Measurements from ENCODE around the gene NUP153.
"Not testable (repeated sequence)": the region's sequence is repeated elsewhere in the genome, so short reads cannot be mapped to it uniquely, and the experiment has no call there.

Gene NUP153

DNA sequence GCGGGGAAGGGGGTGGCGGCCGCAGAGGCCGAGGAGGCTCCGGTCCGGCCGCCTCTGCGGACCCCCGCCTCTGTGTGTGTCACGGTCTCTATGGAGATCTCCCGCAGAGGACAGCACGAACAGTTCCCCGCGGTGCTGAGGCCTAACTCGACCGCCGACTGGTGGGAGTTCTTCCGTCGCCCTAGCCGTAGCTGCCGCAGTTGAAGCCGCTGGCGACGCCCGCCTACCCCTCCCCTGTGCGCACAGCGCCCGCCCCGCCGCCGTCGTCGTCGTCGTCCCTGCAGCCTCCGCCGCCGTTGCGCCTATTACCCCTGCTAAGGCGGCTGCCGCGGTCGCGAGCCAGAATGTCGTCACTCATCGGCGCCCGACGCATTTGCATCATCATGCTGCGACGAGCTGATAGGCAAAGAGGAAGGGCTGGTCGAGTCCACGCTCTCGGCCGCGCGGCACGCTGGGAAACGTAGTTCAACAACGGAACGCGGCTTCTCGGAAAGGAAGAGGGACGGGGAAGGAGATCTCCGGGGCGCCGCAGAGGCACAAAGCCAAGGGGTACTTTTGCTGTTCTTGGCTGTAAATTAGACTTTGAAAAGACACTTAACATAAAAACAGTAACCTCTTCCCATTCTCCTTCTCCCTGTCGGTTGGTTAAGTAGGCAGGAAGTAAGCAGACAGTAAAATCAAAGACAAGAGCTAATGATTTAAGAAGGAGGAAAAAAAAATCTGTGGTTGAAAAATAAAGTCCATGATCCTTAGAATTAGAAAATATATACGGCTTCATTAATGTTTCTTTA, at the start of gene NUP153:
NUP153 (minus strand) TSS at position 346 of the 791 bp plus-strand sequence. CDS start 538 bp downstream, outside the sequence.
- DNase-seq (ENCODE audit: low spot score) = peak; percentile 99

DNA sequence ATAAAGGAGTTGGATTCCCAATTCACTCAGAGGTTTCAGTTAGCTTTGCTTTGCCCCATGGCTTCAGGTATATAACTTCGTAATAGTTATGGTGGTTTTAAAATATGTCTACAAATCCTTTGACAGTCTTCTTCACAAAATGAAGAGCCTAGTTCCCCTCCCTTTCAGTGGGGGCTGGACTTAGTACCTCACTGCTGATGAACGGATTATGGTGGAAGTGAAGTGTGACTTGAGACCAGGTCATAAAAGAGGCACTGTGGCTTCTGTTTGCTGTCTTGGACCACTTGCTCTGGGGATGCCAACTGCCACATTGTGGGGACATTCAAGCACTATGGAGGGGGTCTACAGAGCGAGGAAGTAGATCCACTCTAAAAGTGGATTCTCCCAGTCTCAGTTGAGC, 47.5 kb upstream of the NUP153 start:
- no peak for DNase-seq (ENCODE audit: low spot score)

DNA sequence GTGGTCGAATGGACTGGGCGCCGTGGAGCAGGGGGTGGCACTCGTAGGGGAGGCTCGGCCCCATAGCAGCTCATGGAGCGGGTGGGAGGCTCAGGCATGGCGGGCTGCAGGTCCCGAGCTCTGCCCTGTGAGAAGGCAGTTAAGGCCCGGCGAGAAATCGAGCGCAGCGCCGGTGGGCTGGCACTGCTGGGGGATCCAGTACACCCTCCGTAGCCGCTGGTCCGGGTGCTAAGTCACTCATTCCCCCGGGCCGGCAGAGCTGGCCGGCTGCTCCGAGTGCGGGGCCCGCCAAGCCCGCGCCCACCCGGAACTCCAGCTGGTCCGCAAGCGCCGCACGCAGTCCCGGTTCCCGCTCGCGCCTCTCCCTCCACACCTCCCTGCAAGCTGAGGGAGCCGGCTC, 38.6 kb upstream of the NUP153 start:
- not testable (repeated sequence) for DNase-seq (ENCODE audit: low spot score)

DNA sequence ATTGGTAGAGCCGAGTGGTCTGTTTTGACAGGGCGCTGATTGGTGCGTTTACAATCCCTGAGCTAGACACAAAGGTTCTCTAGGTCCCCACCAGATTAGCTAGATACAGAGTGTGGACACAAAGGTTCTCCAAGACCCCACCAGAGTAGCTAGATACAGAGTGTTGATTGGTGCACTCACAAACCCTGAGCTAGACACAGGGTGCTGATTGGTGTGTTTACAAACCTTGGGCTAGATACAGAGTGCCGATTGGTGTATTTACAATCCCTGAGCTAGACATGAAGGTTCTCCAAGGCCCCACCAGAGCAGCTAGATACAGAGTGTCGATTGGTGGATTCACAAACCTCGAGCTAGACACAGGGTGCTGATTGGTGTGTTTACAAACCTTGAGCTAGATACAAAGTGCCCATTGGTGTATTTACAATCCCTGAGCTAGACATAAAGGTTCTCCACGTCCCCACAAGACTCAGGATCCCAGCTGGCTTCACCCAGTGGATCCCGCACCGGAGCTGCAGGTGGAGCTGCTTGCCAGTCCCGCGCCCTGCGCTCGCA, 38.1 kb upstream of the NUP153 start:
- DNase-seq (ENCODE audit: low spot score) = not testable (repeated sequence)

DNA sequence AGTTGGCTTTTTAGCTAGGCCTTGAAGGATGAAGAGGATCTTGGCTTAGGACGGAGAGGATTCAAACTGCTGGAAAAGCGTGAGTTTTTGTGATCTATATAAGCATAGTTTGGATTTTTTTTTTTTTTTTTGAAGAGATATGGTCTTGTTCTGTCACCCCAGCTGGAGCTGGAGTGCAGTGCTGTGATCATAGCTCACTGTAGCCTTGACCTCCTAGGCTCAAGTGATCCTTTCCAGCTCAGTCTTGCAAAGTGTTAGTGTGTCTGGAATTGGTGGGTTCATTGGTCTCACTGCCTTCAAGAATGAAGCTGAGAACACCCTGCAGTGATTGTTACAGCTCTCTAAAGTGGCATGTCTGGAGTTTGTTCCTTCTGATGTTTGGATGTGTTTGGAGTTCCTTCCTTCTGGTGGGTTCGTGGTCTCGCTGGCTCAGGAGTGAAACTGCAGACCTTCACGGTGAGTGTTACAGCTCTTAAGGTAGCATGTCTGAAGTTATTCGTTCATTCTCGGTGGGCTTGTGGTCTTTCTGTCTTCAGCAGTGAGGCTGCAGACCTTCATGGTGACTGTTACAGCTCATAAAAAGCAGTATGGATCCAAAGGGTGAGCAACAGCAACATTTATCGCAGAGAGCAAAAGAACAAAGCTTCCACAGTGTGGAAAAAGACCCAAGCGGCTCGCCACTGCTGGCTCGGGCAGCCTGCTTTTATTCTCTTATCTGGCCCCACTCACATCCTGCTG, 37.5 kb upstream of the NUP153 start:
- DNase-seq (ENCODE audit: low spot score) = peak; percentile 29

DNA sequence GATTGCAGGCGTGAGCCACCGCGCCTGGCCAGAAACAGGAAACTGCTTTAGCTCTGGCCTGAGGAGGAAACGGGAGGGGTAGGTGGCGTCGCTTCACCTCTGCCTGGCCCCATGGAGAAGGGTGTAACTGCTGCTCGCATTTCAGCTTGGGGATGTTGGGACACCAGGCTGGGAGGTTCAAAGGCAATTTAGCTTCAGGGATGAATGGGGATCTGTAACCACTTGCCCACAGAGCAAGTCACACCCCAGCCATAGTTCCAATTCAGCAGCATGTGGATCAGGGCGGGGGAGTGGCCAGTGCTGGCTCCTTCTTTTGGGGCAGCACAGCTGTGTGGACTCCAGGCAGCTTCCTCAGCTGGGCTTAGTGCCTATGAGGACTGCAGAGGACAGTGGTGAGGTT, 34.8 kb upstream of the NUP153 start:
- no peak for DNase-seq (ENCODE audit: low spot score)

DNA sequence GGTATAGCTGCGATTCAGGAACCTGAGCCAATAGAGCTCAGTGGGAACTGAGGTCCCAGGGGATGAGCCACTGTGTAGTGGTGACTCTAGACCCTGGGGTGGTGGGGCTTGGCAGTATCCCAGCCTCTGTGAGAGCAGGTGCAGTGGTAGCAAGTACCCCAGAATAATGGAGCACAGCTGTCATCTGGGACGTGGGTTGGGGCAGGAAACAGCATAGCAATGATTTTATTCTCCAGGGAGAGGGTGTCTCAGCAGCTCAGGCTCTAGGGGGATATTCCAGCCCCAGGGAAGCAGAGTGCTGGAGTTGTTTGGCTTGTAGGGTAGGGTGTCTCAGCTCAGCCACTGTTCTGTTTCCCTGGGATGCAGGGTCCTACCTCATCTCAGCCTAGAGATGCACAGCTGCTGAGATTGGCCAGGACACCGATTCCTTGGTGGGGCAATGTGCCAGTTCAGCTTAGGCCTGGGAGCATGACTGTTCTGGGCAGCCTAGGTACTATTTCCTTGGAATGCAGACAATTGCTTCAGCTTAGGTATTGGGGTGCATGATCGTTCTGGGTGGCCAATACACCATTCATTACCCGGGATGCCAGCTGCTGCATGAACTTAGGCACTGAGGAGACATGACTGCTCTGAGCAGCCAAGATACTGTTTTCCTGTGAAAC, 34.0 kb upstream of the NUP153 start:
- DNase-seq (ENCODE audit: low spot score) = peak; percentile 19

DNA sequence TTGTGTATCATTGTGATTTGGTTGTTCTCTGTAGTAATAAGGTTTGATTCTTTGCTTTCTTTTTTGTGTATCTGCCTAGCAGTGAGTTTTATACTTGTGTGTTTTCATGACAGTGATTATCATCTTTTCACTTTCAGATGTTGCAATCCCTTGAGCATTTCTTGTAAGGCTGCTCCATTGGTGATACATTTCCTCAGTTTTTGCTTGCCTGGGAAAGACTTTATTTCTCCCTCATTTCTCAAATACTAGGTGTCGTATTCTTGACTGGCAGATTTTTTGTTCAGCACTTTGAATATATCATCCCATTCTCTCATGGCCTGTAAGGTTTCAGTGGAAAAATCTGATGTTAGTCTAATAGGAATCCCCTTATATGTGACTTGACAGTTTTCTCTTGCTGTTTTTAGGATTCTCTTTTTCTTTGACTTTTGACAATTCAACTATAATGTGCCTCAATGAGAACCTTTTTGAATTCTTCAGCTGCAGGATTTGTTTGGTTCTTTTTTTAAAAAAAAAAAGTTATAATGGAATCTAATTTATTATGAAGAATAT, 31.1 kb upstream of the NUP153 start:
- no peak for DNase-seq (ENCODE audit: low spot score)

DNA sequence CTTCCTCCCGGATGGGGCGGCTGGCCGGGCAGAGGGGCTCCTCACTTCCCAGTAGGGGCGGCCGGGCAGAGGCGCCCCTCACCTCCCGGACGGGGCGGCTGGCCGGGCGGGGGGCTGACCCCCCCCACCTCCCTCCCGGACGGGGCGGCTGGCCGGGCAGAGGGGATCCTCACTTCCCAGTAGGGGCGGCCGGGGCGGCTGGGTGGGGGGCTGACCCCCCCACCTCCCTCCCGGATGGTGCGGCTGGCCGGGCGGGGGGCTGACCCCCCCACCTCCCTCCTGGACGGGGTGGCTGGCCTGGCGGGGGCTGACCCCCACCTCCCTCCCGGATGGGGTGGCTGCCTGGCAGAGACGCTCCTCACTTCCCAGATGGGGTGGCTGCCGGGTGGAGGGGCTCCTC, 28.6 kb upstream of the NUP153 start:
- DNase-seq (ENCODE audit: low spot score) = not testable (repeated sequence)

DNA sequence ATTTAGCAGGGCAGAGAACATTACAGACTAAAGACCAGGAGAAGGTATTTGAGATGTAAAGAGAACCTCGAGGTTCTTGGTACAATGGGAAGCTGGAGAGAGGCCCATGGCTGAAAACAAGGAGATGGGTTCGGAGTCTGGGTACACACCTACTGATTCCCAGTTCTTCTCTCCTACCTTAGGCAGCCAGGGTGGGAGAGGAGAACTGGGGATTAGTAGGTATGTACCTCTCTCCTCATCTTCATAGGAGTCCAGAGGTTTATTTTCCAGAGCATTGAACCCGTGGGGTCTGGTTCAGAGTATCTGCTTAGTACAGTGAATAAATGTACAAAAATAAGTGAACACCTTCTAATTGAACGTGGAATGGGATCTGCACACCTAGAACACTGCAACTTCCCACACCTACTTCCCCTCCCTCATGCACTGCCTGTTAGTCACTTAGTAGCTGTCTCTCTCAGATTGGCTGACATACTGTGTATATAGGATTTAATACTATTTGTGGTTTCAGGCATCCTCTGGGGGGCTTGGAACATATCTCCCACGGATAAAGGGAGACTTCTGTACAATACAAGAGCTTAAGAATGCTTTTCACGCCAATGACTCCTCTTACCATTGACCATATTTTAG, 23.5 kb upstream of the NUP153 start:
- no peak for DNase-seq (ENCODE audit: low spot score)

DNA sequence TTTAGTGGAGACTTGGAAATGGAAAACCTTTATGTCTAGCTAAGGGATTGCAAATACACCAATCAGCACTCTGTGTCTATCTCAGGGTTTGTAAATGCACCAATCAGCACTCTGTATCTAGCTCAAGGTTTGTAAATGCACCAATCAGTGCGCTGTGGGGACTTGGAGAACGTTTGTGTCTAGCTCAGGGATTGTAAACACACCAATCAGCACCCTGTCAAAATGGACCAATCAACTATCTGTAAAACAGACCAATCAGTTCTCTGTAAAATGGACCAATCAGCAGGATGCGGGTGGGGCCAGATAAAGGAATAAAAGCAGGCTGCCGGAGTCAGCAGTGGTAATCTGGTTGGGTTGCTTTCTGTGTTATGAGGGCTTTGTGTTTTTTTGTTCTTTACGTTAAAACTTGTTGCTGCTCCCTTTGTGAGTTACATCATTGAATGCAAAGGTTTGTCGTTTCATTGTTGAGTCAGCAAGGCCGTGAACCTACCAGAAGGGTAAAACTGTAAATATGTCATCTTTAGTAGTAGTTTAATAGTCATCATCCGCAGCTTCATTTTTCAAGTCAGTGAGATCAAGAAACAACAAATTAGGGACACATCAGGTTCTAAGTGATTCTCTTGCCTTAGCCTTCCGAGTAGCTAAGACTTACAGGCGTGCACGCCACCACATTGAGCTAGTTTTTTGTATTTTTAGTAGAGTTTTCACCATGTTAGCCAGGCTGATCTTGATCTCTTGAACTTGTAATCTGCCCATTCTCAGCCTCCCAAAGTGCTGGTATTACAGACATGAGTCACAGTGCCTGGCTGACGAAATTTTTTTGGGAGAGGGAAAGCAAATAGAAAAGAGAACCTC, 22.7 kb upstream of the NUP153 start:
- DNase-seq (ENCODE audit: low spot score) = no peak

DNA sequence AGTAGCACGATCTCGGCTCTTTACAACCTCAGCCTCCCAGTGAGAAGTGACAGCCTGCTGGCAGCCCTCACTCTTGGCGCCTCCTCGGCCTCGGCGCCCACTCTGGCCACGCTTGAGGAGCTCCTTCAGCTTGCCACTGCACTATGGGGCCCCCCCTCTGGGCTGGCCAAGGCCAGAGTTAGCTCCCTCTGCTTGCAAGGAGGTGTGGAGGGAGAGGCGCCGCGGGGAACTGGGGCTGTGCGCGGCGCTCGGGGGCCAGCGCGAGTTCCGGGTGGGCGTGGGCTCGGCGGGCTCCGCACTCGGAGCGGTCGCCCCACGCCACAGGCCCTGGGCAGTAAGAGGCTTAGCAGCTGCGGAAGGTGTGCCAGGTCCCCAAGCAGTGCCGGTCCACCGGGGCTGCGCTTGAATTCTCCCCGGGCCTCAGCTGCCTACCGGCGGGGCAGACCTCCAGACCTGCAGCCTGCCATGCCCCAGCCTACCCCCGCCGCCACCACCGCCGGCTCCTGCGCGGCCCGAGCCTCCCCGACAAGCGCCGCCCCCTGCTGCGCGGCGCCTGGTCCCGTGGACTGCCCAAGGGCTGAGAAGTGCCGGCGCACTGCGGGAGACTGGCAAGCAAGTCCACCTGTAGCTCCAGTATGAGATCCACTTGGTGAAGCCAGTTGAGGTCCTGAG, 22.0 kb upstream of the NUP153 start:
- DNase-seq (ENCODE audit: low spot score) = no peak

DNA sequence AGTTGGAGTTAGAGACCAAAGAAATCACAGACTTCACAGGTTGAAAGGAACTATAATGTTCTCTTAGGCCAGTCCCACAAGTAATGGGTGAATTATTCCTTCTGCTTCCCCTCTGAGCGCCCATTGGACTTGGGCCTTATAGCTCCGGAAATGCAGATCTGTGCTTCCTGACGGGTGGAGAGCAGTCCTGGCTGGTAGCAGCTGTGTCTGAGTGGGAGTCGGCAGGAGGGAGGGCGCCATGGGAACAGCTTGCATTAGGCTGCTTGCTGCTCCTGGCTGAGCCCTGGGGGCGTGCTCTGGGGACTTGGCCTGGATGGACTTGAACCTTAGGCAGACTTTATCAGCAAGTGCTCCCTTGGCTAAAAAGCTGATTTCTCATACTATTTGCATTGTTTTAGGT, 18.4 kb upstream of the NUP153 start:
- DNase-seq (ENCODE audit: low spot score) = no peak

DNA sequence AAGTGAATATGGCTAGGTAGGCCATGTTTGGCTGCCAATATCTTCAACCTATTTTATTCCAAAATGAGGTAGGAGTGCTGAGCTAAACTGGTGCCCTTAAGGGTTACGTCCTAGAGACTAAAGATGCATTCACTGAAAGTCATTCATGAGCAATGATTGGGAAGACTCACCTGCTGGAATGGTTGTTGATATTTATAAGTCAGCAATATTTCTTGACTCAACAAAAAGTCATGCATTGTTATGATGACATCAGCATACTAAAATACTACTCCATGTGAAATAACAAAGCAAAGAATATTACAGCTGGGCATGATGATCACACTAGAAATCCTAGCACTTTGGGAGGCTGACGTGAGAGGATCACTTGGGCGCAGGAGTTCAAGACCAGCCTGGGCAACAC, 17.6 kb upstream of the NUP153 start:
- DNase-seq (ENCODE audit: low spot score) = no peak

DNA sequence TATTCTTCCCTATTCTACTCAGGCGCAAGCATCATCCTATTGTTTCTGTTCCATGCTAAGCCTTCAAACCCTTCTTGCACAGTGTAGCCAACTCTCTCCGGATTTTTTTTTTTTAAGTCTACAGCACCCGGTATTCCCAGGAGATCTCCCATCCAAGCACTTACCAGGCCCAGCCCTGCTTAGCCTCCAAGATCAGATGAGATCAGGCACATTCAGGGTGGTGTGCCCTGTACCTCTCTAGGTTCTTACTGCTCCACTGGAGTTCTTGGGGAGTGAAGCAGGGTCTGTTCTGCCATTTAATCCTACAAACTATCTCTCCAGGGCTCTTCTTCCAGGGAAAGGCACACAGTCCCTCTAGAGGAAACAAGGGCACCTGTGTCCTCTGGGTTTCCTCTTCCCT, 14.9 kb upstream of the NUP153 start:
- no peak for DNase-seq (ENCODE audit: low spot score)

DNA sequence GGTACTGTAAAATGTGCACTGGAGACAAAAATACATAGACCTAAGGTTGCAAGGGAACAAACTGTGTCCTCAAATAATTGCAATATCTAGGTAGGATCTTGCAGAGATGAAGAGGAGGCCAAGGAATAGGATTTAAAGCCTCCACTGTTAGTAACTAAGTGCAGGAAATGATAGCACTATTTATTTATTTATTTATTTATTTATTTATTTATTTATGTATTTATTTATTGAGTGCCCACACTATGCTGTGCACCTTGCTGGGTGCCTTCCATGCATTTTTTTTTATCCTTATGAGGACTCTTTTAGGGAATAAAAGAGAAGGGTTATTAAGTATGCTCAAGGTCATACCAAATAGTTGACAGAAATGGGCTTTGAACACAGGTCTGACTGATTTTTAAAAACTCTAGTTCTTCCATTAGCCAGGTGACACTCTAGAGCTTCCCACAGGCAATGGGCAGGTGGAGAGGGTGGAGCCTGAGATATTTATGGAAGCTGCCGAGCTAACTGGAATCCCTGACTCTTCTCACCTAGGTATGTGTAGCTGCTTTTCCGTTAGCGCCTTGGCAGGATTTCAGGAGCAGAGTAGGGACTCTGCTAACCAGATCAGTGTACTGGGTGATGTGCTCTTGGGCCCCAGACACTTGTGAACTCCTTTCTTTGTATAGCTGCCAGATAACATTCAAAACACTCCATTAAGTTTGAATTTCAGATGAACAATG, 12.8 kb upstream of the NUP153 start:
- DNase-seq (ENCODE audit: low spot score) = no peak

DNA sequence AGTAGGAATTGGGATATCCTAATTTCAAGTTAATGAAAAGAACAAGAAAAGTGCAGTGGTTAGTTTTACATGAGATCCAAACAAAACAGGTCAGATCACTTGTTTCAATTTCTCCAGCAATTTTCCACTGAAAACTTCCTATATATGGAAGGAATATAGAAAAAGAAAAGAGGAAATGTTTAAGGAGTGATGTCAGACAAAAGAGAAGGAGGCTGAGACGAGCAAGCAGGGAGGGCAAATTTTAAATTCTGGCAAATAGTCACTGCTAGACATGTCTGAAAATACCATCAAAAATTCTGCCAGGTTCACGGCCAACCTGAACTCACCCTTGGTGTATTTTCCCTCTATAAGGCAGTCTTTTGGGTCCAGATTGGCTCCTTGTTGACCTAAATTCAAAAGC, 9.5 kb upstream of the NUP153 start:
- no peak for DNase-seq (ENCODE audit: low spot score)

DNA sequence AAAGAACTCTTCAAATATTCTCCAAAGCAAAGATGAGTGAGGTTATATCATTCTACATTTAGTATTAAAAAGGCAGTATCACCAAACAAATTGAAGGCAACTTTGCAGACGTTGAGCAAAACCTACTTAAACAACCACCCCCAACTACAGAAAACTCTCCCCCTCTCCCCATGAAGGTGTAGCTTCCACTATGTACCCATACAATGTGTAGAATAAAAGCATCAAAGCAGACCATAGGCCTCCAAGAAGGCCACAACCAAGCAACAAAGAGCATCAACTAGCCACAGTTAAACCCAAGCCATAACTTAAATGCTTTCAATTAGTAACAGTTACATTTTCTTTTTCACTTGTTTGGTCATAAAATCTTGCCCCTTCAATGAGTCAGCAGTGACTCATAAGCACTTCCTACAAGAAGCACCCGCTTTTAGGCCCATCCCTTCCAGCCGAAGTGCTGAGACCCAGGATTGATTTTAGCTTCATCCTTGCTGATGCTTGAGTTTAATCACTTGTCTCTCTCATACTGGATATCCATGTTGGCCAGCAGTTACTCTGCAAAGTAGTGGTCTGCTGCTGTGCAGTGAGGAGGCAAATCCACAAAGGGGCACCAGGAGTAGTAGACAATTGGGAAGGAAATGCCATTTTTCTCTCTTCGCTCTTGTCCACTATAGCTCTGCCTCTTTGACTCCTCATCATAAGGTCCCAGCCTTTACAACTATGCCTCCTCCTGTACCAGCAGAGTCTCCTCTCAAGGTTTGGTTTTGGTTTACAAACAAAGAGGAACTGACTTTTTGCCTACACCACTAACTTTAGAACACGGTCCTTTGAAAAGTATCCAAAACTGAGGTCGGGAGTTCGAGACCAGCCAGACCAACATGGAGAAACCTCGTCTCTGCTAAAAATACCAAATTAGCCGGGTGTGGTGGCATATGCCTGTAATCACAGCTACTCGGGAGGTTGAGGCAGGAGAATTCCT, 8.4 kb upstream of the NUP153 start:
- no peak for DNase-seq (ENCODE audit: low spot score)
